Loucy (cell line): Measurements from ENCODE around the gene TNFSF9.

Experiments used
- H2AFZ ChIP-seq: fragments of 200-600 bp; sonication (generic); 2 replicates; pipeline ENCODE4 v1.6.0; 2016; ENCODE audit warnings: antibody characterized with exemption, mild to moderate bottlenecking, low read length, moderate library complexity
- H3F3A ChIP-seq: fragments of 200-600 bp; 2 replicates; pipeline ENCODE4 v1.6.0; 2016; ENCODE audit warnings: antibody characterized with exemption, low read depth, mild to moderate bottlenecking
- H3K27me3 ChIP-seq: fragments of 200-600 bp; sonication (generic); 2 replicates; pipeline ENCODE4 v1.6.1; 2014; ENCODE audit warnings: low read length, mild to moderate bottlenecking; ENCODE audit not compliant: insufficient read depth, poor library complexity, severe bottlenecking
- H3K36me3 ChIP-seq: fragments of 200-600 bp; sonication (generic); 2 replicates; pipeline ENCODE4 v1.6.1; 2016; ENCODE audit warnings: low read length; ENCODE audit not compliant: insufficient read depth
- H3K4me1 ChIP-seq: fragments of 200-600 bp; sonication (generic); 2 replicates; pipeline ENCODE4 v1.5.1; 2014; ENCODE audit warnings: low read length, mild to moderate bottlenecking; ENCODE audit not compliant: insufficient read depth, poor library complexity, severe bottlenecking
- H3K4me2 ChIP-seq: fragments of 200-600 bp; sonication (generic); 2 replicates; pipeline ENCODE4 v1.6.0; 2014; ENCODE audit warnings: antibody characterized with exemption, low read length, low read depth, mild to moderate bottlenecking; ENCODE audit not compliant: poor library complexity, severe bottlenecking
- H3K4me3 ChIP-seq: fragments of 200-600 bp; sonication (generic); 2 replicates; pipeline ENCODE4 v1.5.1; 2014; ENCODE audit warnings: low read length, mild to moderate bottlenecking, mixed read lengths; ENCODE audit not compliant: poor library complexity, severe bottlenecking
- H3K79me2 ChIP-seq: fragments of 200-600 bp; sonication (generic); 2 replicates; pipeline ENCODE4 v1.6.1; 2014; ENCODE audit warnings: low read length; ENCODE audit not compliant: insufficient read depth
- H3K9ac ChIP-seq: fragments of 200-600 bp; sonication (generic); 2 replicates; pipeline ENCODE4 v1.6.0; 2014; ENCODE audit warnings: mild to moderate bottlenecking, low read depth, low read length, moderate library complexity; ENCODE audit not compliant: poor library complexity, severe bottlenecking
- H3K9me2 ChIP-seq: fragments of 200-600 bp; sonication (generic); replicated peaks from 2 replicates; pipeline ENCODE4 v1.6.1; 2016; ENCODE audit warnings: low read depth, low read length, mixed read lengths
- H3K9me3 ChIP-seq: fragments of 200-600 bp; sonication (generic); 2 replicates; pipeline ENCODE4 v1.6.1; 2014; ENCODE audit warnings: mild to moderate bottlenecking, antibody characterized with exemption, low read length, low read depth; ENCODE audit not compliant: insufficient read depth
- H4K20me1 ChIP-seq: fragments of 200-600 bp; sonication (generic); 2 replicates; pipeline ENCODE4 v1.6.0; 2014; ENCODE audit warnings: antibody characterized with exemption, low read length, mild to moderate bottlenecking; ENCODE audit not compliant: insufficient read depth, poor library complexity, severe bottlenecking
- EZH2phosphoT487 ChIP-seq: fragments of 200-600 bp; IDR thresholded peaks from 2 replicates; pipeline ENCODE4 v1.6.1; 2018; ENCODE audit warnings: antibody characterized with exemption, mild to moderate bottlenecking, moderate library complexity, borderline replicate concordance
- TF ChIP-seq, protein P1 (sequence below): fragments of 200-600 bp; sonication (generic); conservative IDR thresholded peaks from 2 replicates; pipeline ENCODE4 v1.5.1; 2014; ENCODE audit warnings: mild to moderate bottlenecking, antibody characterized with exemption, low read length

Gene TNFSF9

DNA sequence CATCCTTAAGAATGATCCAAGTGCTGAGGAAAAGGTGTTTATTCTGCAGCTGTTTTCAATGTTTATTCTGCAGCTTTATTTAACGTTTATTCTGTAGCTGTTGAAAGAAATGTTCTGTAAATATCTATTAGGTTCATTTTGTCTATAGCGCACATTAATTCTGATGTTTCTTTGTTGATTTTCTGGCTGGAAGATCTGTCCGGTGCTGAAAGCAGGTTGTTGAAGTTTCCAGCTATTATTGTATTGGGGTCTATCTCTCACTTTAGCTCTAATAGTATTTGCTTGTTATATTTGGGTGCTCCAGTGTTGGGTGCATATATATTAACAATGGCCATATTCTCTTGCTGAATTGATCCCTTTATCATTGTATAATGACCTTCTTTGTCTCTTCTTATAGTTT, 39.9 kb downstream of the TNFSF9 start:
- Histone ChIP-seq H4K20me1 (no peaks in the 10 kb centered on the region), H3K9me2 (no peaks in the 10 kb centered on the region), H3K9me3 (no peaks in the 10 kb centered on the region; the same call in 1 of the 2 replicates), H3F3A (no peaks in the 10 kb centered on the region), H3K36me3 (no peaks in the 10 kb centered on the region), H3K79me2 (no peaks in the 10 kb centered on the region), H3K4me3 (no peak overlapping the region), H3K4me1 (no peaks in the 10 kb centered on the region), H2AFZ (no peak overlapping the region), H3K27me3 (no peaks in the 10 kb centered on the region), H3K9ac (no peak overlapping the region), H3K4me2 (no peak overlapping the region)
- TF ChIP-seq, protein P1, sequence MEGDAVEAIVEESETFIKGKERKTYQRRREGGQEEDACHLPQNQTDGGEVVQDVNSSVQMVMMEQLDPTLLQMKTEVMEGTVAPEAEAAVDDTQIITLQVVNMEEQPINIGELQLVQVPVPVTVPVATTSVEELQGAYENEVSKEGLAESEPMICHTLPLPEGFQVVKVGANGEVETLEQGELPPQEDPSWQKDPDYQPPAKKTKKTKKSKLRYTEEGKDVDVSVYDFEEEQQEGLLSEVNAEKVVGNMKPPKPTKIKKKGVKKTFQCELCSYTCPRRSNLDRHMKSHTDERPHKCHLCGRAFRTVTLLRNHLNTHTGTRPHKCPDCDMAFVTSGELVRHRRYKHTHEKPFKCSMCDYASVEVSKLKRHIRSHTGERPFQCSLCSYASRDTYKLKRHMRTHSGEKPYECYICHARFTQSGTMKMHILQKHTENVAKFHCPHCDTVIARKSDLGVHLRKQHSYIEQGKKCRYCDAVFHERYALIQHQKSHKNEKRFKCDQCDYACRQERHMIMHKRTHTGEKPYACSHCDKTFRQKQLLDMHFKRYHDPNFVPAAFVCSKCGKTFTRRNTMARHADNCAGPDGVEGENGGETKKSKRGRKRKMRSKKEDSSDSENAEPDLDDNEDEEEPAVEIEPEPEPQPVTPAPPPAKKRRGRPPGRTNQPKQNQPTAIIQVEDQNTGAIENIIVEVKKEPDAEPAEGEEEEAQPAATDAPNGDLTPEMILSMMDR: no peak
- no peak for TF ChIP-seq EZH2phosphoT487

DNA sequence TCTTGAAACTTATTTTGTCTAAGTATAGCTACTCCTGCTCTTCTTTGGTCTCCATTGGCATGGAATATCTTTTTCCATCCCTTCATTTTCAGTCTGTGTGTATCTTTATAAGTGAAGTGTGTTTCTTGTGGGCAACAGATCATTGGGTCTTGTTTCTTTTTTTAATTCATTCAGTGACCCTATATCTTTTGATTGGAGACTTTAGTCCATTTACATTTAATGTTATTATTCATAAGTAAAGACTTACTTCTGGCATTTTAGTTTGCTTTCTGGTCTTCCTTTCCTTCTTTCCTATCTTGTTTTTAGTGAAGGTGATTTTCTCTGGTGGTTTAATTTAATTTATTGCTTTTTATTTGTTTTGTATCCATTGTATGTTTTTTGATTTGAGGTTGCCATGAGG, 40.3 kb downstream of the TNFSF9 start:
- H2AFZ ChIP-seq: no peak overlapping the region
- no peaks in the 10 kb centered on the region for H3K79me2 ChIP-seq
- H3F3A ChIP-seq: no peaks in the 10 kb centered on the region
- H3K9me2 ChIP-seq: no peaks in the 10 kb centered on the region
- no peak overlapping the region for H3K9ac ChIP-seq
- H3K4me1 ChIP-seq: no peaks in the 10 kb centered on the region
- H3K4me3 ChIP-seq: no peak overlapping the region
- TF ChIP-seq, protein P1: no peak
- TF ChIP-seq EZH2phosphoT487: no peak
- no peaks in the 10 kb centered on the region for H3K36me3 ChIP-seq
- H3K27me3 ChIP-seq: no peaks in the 10 kb centered on the region
- no peaks in the 10 kb centered on the region for H4K20me1 ChIP-seq
- H3K9me3 ChIP-seq: no peaks in the 10 kb centered on the region; the same call in 1 of the 2 replicates
- H3K4me2 ChIP-seq: no peak overlapping the region

DNA sequence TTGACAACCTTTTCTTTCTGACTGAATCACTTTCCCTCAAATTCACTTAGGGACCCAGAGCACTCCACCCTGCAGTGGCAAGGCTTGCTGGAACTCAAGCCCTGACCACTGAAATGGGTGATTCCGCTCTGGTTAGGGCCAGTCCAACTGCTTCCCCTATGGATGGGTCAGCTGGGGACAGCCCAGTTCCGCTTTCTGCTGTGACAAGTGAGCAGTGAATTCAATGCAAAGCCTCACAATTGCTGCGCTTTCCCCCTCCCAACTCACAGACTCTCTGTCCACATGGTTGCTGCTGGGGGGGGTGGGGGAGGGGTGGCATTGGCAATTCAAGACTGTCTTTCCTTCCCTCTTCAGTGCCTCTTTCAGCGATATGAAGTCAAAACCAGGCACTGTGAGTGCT, 41.4 kb downstream of the TNFSF9 start:
- H2AFZ ChIP-seq: no peak overlapping the region
- TF ChIP-seq, protein P1: no peak
- TF ChIP-seq EZH2phosphoT487: no peak
- H3K9ac ChIP-seq: no peak overlapping the region
- H3F3A ChIP-seq: no peaks in the 10 kb centered on the region
- no peak overlapping the region for H3K4me2 ChIP-seq
- no peaks in the 10 kb centered on the region for H3K79me2 ChIP-seq
- H3K4me1 ChIP-seq: peaks cover 2% of the 10 kb centered on the region
- H4K20me1 ChIP-seq: no peaks in the 10 kb centered on the region
- no peak overlapping the region for H3K4me3 ChIP-seq
- H3K9me3 ChIP-seq: no peaks in the 10 kb centered on the region
- no peaks in the 10 kb centered on the region for H3K9me2 ChIP-seq
- H3K36me3 ChIP-seq: no peaks in the 10 kb centered on the region
- H3K27me3 ChIP-seq: no peaks in the 10 kb centered on the region
